Measurements from ENCODE around the gene VWDE. TPM values are rescaled to one million over a fixed set of nuclear protein-coding genes. Genes with fewer than 3 reads are reported as not detected.

Gene VWDE
- total and polyA plus RNA-seq, 2 of the 8 experiments (the other 6 are each of a cell fraction or from before 2014, with no cell fraction given), result 11.0 to 21.2 TPM

- TF ChIP-seq ASH2L (IDR thresholded peaks at IDR 0.05; ENCODE audit: low read length) (no peak), SIN3A (conservative IDR thresholded peaks at IDR 0.05 in 1 of 2, IDR thresholded peaks at IDR 0.05 in 1 of 2; ENCODE audit: low read depth in 1 of 2, low read length in 2 of 2) (no peak), TCF12 (IDR thresholded peaks at IDR 0.05; ENCODE audit: low read depth, low read length) (no peak), YY1 (IDR thresholded peaks at IDR 0.05; ENCODE audit: low read depth, low read length) (no peak), USF2 (IDR thresholded peaks at IDR 0.05; ENCODE audit: low read length) (no peak), KDM5A (IDR thresholded peaks at IDR 0.05; ENCODE audit: low read length) (no peak), POU5F1 (IDR thresholded peaks at IDR 0.05; ENCODE audit: low read depth, low read length) (no peak), RBBP5 (IDR thresholded peaks at IDR 0.05; ENCODE audit: borderline replicate concordance, low read depth, low read length) (no peak), SIX5 (IDR thresholded peaks at IDR 0.05; ENCODE audit: low read depth, low read length) (no peak), CTCF (IDR thresholded peaks at IDR 0.05; ENCODE audit: control extremely low read depth in 1 of 3, insufficient read depth in 1 of 3, low read depth in 1 of 3, low read length in 3 of 3) (no peak)
These were observed 5.5 kb upstream of the VWDE start (continued) for GRCh38 chr7:12409097-12409711.

All from H1 (cell line).